Karpas-422 (cell line): Measurements from ENCODE around the gene FUOM. TPM values are rescaled to one million over a fixed set of nuclear protein-coding genes. Genes with fewer than 3 reads are reported as not detected.
"Not testable (repeated sequence)": the region's sequence is repeated elsewhere in the genome, so short reads cannot be mapped to it uniquely, and the experiment has no call there.

Experiments
- DNase-seq: peaks from one replicate; pipeline ENCODE4 v3.0.0-alpha.2; 2015
- H2AFZ ChIP-seq: fragments of 200-600 bp; sonication (generic); 2 replicates; pipeline ENCODE4 v1.6.1; 2014; ENCODE audit warnings: antibody characterized with exemption, low read length, mixed read lengths
- H3K27ac ChIP-seq: fragments of 200-600 bp; sonication (generic); 2 replicates; pipeline ENCODE4 v1.5.1; 2014; ENCODE audit warnings: mild to moderate bottlenecking, low read length, moderate library complexity
- H3K27me3 ChIP-seq: fragments of 200-600 bp; sonication (generic); 2 replicates; pipeline ENCODE4 v1.6.1; 2014; ENCODE audit warnings: low read length, mixed read lengths
- H3K36me3 ChIP-seq: fragments of 200-600 bp; sonication (generic); 2 replicates; pipeline ENCODE4 v1.6.1; 2014; ENCODE audit warnings: low read length, mixed read lengths; ENCODE audit not compliant: insufficient read depth
- H3K4me1 ChIP-seq: fragments of 200-600 bp; sonication (generic); 2 replicates; pipeline ENCODE4 v1.6.1; 2014; ENCODE audit warnings: mild to moderate bottlenecking, low read length, mixed read lengths
- H3K4me2 ChIP-seq: fragments of 200-600 bp; sonication (generic); 2 replicates; pipeline ENCODE4 v1.6.1; 2014; ENCODE audit warnings: low read length, low read depth, mild to moderate bottlenecking; ENCODE audit not compliant: poor library complexity, severe bottlenecking
- H3K4me3 ChIP-seq: fragments of 200-600 bp; sonication (generic); 2 replicates; pipeline ENCODE4 v1.5.1; 2014; ENCODE audit warnings: mild to moderate bottlenecking, antibody characterized with exemption, low read length, mixed read lengths
- H3K79me2 ChIP-seq: fragments of 200-600 bp; sonication (generic); 2 replicates; pipeline ENCODE4 v1.6.1; 2014; ENCODE audit warnings: mild to moderate bottlenecking, low read length, mixed read lengths
- H3K9ac ChIP-seq: fragments of 200-600 bp; sonication (generic); 2 replicates; pipeline ENCODE4 v1.6.0; 2014; ENCODE audit warnings: low read length
- H3K9me2 ChIP-seq: fragments of 200-600 bp; sonication (generic), shearing (Covaris generic); replicated peaks from 2 replicates; pipeline ENCODE4 v1.6.0; 2014; ENCODE audit warnings: mild to moderate bottlenecking, low read length, moderate library complexity; ENCODE audit not compliant: insufficient read depth
- H3K9me3 ChIP-seq: fragments of 300-700, 200-600 bp; sonication (generic); 2 replicates; pipeline ENCODE4 v1.6.1; 2014; ENCODE audit warnings: low read length, mixed read lengths
- H4K20me1 ChIP-seq: fragments of 200-600 bp; sonication (generic); 2 replicates; pipeline ENCODE4 v1.6.1; 2014; ENCODE audit warnings: mild to moderate bottlenecking, antibody characterized with exemption, low read length, low read depth; ENCODE audit not compliant: insufficient read depth
- total RNA-seq: library from RNA; depleted of rRNA; stranded (reverse); fragments of >200 nt; shearing (Covaris generic); gene quantifications from 2 replicates; pipeline ENCODE4 v1.2.3, GENCODE V29; 2014; ENCODE audit warnings: low replicate concordance

FUOM gene
- total RNA-seq, 1 experiment from 2014 or later: 0.97 TPM

DNA sequence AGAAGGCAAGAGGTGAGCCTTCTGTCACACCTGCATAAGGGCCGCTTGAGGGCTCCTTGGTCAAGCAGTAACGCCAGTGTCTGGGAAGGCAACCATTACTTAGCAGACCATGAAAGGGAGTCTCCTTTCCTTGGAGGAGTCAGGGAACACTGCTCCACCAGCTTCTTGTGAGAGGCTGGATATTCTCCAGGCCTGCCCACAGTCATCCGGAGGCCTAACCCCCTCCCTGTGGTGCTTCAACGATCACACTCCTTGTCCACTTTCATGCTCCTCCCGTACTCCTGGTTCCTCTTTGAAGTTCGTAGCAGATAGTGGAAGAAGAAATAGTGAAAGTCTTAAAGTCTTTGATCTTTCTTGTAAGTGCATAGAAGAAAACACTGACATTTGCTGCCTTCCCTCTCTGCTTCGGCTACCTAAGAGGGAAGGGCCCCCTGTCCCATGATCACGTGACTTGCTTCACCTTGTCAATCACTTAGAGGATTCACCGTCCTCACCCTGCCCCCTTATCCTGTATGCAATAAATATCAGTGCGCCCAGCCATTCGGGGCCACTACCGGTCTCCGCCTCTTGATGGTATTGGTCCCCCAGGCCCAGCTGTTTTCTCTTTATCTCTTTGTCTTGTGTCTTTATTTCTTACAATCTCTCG, 35.6 kb downstream of the FUOM start:
- not testable (repeated sequence) for H3K27ac ChIP-seq, H3K79me2 ChIP-seq, H2AFZ ChIP-seq, H3K36me3 ChIP-seq, DNase-seq, H3K4me3 ChIP-seq, H3K4me2 ChIP-seq, H3K27me3 ChIP-seq, H4K20me1 ChIP-seq, H3K9me2 ChIP-seq, H3K9me3 ChIP-seq, H3K9ac ChIP-seq
- peaks cover 15% of the 10 kb centered on the region for H3K4me1 ChIP-seq

DNA sequence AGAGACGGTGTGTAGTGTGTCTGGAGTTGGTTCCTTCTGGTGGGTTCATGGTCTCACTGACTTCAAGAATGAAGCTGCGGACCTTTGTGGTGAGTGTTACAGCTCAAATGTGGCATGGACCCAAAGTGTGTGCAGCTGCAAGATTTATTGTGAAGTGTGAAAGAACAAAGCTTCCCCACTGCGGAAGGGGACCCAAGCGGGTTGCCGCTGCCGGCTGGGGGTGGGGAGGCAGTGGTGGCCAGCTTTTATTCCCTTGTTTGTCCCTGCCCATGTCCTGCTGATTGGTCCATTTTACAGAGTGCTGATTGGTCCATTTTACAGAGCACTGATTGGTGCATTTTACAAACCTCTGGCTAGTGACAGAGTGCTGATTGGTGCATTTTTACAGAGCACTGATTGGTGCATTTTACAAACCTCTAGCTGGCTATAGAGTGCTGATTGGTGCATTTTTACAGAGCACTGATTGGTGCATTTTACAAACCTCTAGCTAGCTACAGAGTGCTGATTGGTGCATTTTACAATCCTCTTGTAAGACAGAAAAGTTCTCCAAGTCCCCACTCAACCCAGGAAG, 36.9 kb downstream of the FUOM start:
- not testable (repeated sequence) for H3K9me3 ChIP-seq, H3K9ac ChIP-seq, H3K4me2 ChIP-seq, H3K36me3 ChIP-seq, H2AFZ ChIP-seq, H4K20me1 ChIP-seq, H3K4me1 ChIP-seq, H3K27ac ChIP-seq, H3K4me3 ChIP-seq, H3K27me3 ChIP-seq, H3K9me2 ChIP-seq, H3K79me2 ChIP-seq
- DNase-seq: peak; percentile 63

DNA sequence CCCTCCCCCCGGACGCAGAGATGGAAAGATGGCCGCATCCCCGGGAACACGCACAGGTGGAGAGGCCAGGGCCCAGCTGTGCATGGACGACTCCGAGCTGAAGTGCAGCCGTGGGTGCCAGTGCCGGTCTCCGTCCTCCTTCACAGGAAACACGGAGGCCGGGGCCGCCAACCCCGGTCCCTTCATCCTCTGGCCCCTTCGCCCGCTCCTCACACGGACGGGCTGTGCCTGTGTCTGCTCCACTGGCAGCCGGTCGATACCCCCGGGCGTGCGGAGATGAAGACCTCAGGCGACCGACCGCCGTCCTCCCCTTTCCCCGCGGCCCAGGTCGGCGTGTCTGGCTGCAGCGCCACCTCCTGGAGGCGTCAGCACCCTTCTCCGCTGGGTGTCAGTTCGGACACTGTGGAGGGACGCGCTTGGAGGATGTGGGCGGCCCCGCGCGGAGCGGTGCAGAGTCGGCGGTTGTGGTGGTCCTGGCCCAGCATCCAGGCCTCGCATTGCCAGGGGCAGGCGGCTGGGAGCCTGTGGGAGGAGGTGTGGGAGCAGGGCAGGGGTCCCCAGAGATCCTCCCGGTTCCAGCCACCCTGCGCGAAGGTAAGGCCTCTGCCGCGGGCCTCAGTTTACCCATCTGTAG, 39.2 kb downstream of the FUOM start:
- Histone ChIP-seq H4K20me1 (no peaks in the 10 kb centered on the region), H3K27me3 (no peaks in the 10 kb centered on the region), H3K79me2 (no peaks in the 10 kb centered on the region), H3K9ac (peak overlapping the region; percentile 62), H2AFZ (peak overlapping the region; percentile 50; the same call in 1 of the 2 replicates), H3K4me3 (peak overlapping the region; percentile 58; the same call in 1 of the 2 replicates), H3K9me3 (no peaks in the 10 kb centered on the region), H3K4me2 (peak overlapping the region; percentile 67), H3K9me2 (no peaks in the 10 kb centered on the region), H3K36me3 (no peaks in the 10 kb centered on the region), H3K4me1 (peaks cover 3% of the 10 kb centered on the region; the same call in 1 of the 2 replicates), H3K27ac (no peak overlapping the region)
- peak; percentile 91 for DNase-seq

DNA sequence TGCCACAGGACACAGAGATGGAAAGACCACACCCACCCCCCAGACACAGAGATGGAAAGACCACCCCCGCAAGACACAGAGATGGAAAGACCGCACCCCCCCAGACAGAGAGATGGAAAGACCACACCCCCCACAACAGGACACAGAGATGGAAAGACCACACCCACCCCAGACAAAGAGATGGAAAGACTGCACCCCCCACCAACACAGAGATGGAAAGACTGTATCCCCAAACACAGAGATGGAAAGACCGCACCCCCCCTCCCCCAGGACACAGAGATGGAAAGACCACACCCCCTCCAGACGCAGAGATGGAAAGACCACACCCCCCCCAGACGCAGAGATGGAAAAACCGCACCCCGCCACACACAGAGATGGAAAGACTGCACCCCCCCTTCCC, 41.1 kb downstream of the FUOM start:
- no peak for DNase-seq
- H3K9me3 ChIP-seq: no peaks in the 10 kb centered on the region
- H2AFZ ChIP-seq: no peak overlapping the region
- H3K9ac ChIP-seq: no peak overlapping the region
- no peak overlapping the region for H3K4me3 ChIP-seq
- no peaks in the 10 kb centered on the region for H3K36me3 ChIP-seq
- H3K9me2 ChIP-seq: no peaks in the 10 kb centered on the region
- H3K79me2 ChIP-seq: no peaks in the 10 kb centered on the region
- H3K27me3 ChIP-seq: no peaks in the 10 kb centered on the region
- no peak overlapping the region for H3K4me2 ChIP-seq
- peaks cover 3% of the 10 kb centered on the region; the same call in 1 of the 2 replicates for H3K4me1 ChIP-seq
- H3K27ac ChIP-seq: no peak overlapping the region
- no peaks in the 10 kb centered on the region for H4K20me1 ChIP-seq

DNA sequence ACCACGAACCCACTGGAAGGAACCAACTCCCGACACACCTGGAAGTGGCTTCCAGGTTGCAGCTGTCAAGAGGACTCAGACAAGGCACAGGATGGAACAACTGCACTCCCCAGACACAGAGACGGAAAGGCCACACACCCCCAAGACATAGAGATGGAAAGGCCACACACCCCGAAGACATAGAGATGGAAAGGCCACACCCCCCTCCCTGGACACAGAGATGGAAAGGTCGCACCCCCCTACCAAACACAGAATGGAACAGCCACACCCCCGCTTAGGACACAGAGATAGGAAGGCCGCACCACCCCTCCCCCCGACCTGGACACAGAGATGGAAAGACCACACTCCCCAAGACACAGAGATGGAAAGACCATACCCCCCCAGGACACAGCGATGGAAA, 41.6 kb downstream of the FUOM start:
- H3K4me3 ChIP-seq: no peak overlapping the region

DNA sequence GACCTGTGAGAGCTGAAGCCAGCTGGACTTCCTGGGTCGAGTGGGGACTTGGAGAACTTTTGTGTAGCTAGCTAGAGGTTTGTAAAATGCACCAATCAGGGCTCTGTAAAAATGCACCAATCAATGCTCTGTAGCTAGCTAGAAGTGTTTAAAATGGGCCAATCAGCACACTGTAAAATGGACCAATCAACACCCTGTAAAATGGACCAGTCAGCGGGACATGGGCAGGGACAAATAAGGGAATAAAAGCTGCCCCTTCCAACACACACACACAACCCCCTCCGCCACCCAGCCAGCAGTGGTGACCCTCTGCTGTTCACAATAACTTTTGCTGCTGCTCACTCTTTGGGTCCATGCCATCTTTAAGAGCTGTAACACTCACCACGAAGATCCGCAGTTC, 42.0 kb downstream of the FUOM start:
- Histone ChIP-seq H3K36me3 (peaks cover 2% of the 10 kb centered on the region; the same call in 1 of the 2 replicates), H3K4me3 (no peak overlapping the region), H3K79me2 (no peaks in the 10 kb centered on the region), H3K4me1 (peaks cover 3% of the 10 kb centered on the region; the same call in 1 of the 2 replicates), H3K27ac (no peak overlapping the region), H3K9me2 (no peaks in the 10 kb centered on the region), H3K9ac (no peak overlapping the region), H3K27me3 (no peaks in the 10 kb centered on the region), H3K9me3 (no peaks in the 10 kb centered on the region), H3K4me2 (no peak overlapping the region), H2AFZ (no peak overlapping the region), H4K20me1 (no peaks in the 10 kb centered on the region)
- peak; percentile 61 for DNase-seq

More for the DNA sequence above, 41.6 kb downstream of the FUOM start:
- H3K27me3 ChIP-seq: no peaks in the 10 kb centered on the region
- H3K4me2 ChIP-seq: no peak overlapping the region
- H3K9me3 ChIP-seq: no peaks in the 10 kb centered on the region
- no peak for DNase-seq
- H3K9me2 ChIP-seq: no peaks in the 10 kb centered on the region
- peaks cover 3% of the 10 kb centered on the region; the same call in 1 of the 2 replicates for H3K4me1 ChIP-seq
- H3K9ac ChIP-seq: no peak overlapping the region
- H3K27ac ChIP-seq: no peak overlapping the region
- no peak overlapping the region for H2AFZ ChIP-seq
- no peaks in the 10 kb centered on the region for H3K79me2 ChIP-seq
- no peaks in the 10 kb centered on the region for H4K20me1 ChIP-seq
- H3K36me3 ChIP-seq: no peaks in the 10 kb centered on the region

DNA sequence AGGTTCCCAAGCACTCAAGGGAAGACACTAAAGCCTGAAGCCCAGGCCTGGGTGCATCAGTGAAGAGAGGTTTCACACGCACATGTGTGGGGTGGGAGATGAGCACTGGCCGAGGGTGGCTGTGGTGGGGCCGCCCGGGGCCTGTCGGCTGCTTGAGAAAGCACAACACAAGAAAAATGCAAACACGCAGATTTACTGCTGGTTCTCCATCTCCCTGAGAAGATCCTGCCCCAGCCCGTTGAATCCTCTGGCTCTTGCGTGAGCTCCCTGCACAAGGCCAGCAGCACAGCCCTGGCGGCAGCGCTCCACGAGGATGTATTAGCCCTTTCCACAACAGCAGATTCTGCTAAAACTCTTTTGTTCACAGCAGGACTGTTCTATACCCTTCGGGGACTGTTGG, 42.9 kb downstream of the FUOM start:
- H4K20me1 ChIP-seq: 0 out of 2 replicates have a peak, but pooled peaks cover under 1% of the 10 kb centered on the region
- peaks cover 3% of the 10 kb centered on the region; the same call in 1 of the 2 replicates for H3K4me1 ChIP-seq
- no peak overlapping the region for H3K4me2 ChIP-seq
- no peak overlapping the region for H3K4me3 ChIP-seq
- H3K27ac ChIP-seq: no peak overlapping the region
- no peaks in the 10 kb centered on the region for H3K9me2 ChIP-seq
- H3K9ac ChIP-seq: no peak overlapping the region
- no peaks in the 10 kb centered on the region for H3K9me3 ChIP-seq
- H3K79me2 ChIP-seq: no peaks in the 10 kb centered on the region
- H3K36me3 ChIP-seq: peaks cover 12% of the 10 kb centered on the region
- DNase-seq: no peak
- H2AFZ ChIP-seq: no peak overlapping the region
- H3K27me3 ChIP-seq: no peaks in the 10 kb centered on the region

DNA sequence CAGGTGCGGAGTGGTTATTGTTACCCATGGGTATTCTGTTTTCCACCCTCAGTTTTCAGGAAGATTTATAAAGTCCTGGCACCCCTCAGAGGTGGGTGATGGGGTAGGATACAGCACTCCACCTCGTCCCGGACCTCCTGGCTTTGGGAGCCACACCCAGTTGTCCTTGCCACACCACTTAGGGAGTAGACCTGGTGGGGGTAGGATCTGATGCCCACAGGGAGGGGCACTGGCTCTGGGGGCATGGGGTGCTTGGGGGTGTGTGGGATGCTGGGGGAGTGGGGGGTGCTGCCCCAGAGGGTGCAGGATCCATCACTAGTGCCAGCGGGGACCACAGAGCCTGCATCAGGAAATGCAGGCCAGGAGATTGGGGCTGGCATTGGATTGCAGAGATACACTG, 44.6 kb downstream of the FUOM start:
- peaks cover 8% of the 10 kb centered on the region for H3K79me2 ChIP-seq
- DNase-seq: no peak
- H3K27ac ChIP-seq: no peak overlapping the region
- no peaks in the 10 kb centered on the region for H3K27me3 ChIP-seq
- H3K9me3 ChIP-seq: no peaks in the 10 kb centered on the region
- no peak overlapping the region for H3K9ac ChIP-seq
- no peak overlapping the region for H3K4me3 ChIP-seq
- no peak overlapping the region for H2AFZ ChIP-seq
- H3K4me1 ChIP-seq: peaks cover 5% of the 10 kb centered on the region
- peaks cover 16% of the 10 kb centered on the region for H3K36me3 ChIP-seq
- no peaks in the 10 kb centered on the region for H3K9me2 ChIP-seq
- peaks cover 10% of the 10 kb centered on the region; the same call in 1 of the 2 replicates for H4K20me1 ChIP-seq
- H3K4me2 ChIP-seq: no peak overlapping the region
